Testis (tissue), 2 donors: ENCODE data around the gene PITX3.

Experiments used
- POLR2A ChIP-seq: fragments of 450-650 bp; IDR thresholded peaks from one replicate; pipeline ENCODE4 v1.6.1; 2017; ENCODE audit warnings: antibody characterized with exemption, mild to moderate bottlenecking, moderate library complexity
- TF ChIP-seq, protein P1 (sequence below), 3 experiments: fragments of 450-650 bp in 2 of 3; fragments of 200-600 bp in 1 of 3; sonication (generic) in 1 of 3; IDR thresholded peaks; one replicate each; pipeline ENCODE4 v1.5.1; 2016 to 2019; ENCODE audit warnings: antibody characterized with exemption in 3 of 3, mild to moderate bottlenecking in 2 of 3, moderate library complexity in 1 of 3

- no peak for TF ChIP-seq POLR2A
- TF ChIP-seq, protein P1, sequence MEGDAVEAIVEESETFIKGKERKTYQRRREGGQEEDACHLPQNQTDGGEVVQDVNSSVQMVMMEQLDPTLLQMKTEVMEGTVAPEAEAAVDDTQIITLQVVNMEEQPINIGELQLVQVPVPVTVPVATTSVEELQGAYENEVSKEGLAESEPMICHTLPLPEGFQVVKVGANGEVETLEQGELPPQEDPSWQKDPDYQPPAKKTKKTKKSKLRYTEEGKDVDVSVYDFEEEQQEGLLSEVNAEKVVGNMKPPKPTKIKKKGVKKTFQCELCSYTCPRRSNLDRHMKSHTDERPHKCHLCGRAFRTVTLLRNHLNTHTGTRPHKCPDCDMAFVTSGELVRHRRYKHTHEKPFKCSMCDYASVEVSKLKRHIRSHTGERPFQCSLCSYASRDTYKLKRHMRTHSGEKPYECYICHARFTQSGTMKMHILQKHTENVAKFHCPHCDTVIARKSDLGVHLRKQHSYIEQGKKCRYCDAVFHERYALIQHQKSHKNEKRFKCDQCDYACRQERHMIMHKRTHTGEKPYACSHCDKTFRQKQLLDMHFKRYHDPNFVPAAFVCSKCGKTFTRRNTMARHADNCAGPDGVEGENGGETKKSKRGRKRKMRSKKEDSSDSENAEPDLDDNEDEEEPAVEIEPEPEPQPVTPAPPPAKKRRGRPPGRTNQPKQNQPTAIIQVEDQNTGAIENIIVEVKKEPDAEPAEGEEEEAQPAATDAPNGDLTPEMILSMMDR (IDR thresholded peaks at IDR 0.05) = no peak
These were observed 19.9 kb upstream of the PITX3 start for GRCh38 chr10:102261196-102261595.
